Thoracic aorta (tissue), 2 donors: ENCODE results near the gene PLEKHH2. TPM values are rescaled to one million over a fixed set of nuclear protein-coding genes. Genes with fewer than 3 reads are reported as not detected.
A peak's percentile ranks its signal among the peaks of the same experiment; 100 is the strongest.

ENCODE experiments used
- ATAC-seq: fragments of 150-250 bp; one replicate; pipeline ENCODE4 v1.8.0; 2017; ENCODE audit warnings: low read depth; ENCODE audit not compliant: insufficient number of reproducible peaks, low FRiP score
- DNase-seq: peaks from one replicate; pipeline ENCODE4 v3.0.0-alpha.2; 2020; ENCODE audit warnings: low spot score
- H3K27ac ChIP-seq, 2 donors: fragments of 200-600 bp; sonication (generic); 1 replicate in 1 of 2; 2 replicates in 1 of 2; pipeline ENCODE4 v1.5.1; 2016; ENCODE audit warnings: mild to moderate bottlenecking in 2 of 2, moderate library complexity in 2 of 2
- H3K27me3 ChIP-seq: fragments of 200-600 bp; sonication (generic); replicated peaks from 2 replicates; pipeline ENCODE4 v1.6.0; 2016; ENCODE audit warnings: mild to moderate bottlenecking; ENCODE audit not compliant: insufficient read depth
- H3K36me3 ChIP-seq: fragments of 200-600 bp; sonication (generic); one replicate; pipeline ENCODE4 v1.5.1; 2016
- H3K4me1 ChIP-seq, 2 donors: fragments of 200-600 bp; sonication (generic); 1 replicate in 1 of 2; 2 replicates in 1 of 2; pipeline versions ENCODE4 v1.5.1 to v1.6.0; 2016; ENCODE audit warnings: low read depth in 2 of 2, mild to moderate bottlenecking in 1 of 2; ENCODE audit not compliant: control insufficient read depth in 1 of 2
- H3K4me3 ChIP-seq: fragments of 200-600 bp; sonication (generic); 2 replicates; pipeline ENCODE4 v1.5.1; 2016; ENCODE audit warnings: mild to moderate bottlenecking
- H3K9me3 ChIP-seq: fragments of 200-600 bp; sonication (generic); 2 replicates; pipeline ENCODE4 v1.5.1; 2016
- total RNA-seq, 2 donors: library from RNA; depleted of rRNA; stranded (reverse); fragments of >200 nt; gene quantifications; one replicate each; pipeline versions ENCODE4 v1.1.0 to v1.2.3, GENCODE V29; 2016
- TF ChIP-seq, protein P1 (sequence below): fragments of 200-600 bp; sonication (generic); IDR thresholded peaks from one replicate; pipeline ENCODE4 v1.5.1; 2019; ENCODE audit warnings: antibody characterized with exemption

PLEKHH2 gene
- total RNA-seq, 2 donors from 2014 or later: 23.3 to 29.5 TPM

DNA sequence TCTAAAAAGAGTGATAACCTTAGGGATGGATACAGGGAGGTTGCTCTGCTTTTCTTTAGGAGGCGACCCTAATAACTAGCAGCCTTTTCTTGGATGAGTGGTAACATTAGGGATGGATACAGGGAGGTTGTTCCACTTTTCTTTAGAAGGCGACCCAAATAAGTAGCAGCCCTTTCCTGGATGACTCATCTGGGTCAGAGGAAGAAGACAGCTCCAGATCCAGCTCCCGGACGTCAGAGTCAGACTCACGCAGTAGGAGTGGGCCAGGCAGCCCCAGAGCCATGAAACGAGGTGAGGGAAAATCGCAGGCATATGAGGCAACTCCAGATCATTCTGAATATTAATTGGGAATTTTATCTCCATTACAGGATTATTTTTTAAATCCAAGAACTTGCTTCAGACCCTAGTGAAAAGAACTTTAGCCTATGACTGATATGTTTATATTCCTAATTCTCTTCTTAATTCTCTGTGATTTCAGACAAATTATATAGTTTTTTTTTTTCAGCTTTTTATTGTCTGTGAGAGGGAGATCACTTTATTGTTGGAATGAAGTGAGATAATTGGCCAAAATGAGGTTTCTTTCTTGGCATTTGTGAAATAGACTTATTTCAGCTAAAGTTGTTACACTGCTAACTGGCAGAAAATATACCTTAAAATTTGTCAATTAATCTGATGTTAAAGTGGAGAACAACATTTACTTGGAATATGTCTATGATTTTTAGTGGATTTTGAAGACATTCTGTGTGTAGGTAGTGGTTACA, 70.4 kb downstream of the PLEKHH2 start:
- TF ChIP-seq, protein P1, sequence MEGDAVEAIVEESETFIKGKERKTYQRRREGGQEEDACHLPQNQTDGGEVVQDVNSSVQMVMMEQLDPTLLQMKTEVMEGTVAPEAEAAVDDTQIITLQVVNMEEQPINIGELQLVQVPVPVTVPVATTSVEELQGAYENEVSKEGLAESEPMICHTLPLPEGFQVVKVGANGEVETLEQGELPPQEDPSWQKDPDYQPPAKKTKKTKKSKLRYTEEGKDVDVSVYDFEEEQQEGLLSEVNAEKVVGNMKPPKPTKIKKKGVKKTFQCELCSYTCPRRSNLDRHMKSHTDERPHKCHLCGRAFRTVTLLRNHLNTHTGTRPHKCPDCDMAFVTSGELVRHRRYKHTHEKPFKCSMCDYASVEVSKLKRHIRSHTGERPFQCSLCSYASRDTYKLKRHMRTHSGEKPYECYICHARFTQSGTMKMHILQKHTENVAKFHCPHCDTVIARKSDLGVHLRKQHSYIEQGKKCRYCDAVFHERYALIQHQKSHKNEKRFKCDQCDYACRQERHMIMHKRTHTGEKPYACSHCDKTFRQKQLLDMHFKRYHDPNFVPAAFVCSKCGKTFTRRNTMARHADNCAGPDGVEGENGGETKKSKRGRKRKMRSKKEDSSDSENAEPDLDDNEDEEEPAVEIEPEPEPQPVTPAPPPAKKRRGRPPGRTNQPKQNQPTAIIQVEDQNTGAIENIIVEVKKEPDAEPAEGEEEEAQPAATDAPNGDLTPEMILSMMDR: no peak
- ATAC-seq: no peak
- peak; percentile 5 for DNase-seq
- no peaks in the 10 kb centered on the region for H3K4me1 ChIP-seq
- peaks cover 3% of the 10 kb centered on the region for H3K36me3 ChIP-seq
- H3K4me3 ChIP-seq: no peak overlapping the region
- H3K27ac ChIP-seq: no peak overlapping the region
- H3K27me3 ChIP-seq: no peaks in the 10 kb centered on the region
- no peaks in the 10 kb centered on the region for H3K9me3 ChIP-seq

DNA sequence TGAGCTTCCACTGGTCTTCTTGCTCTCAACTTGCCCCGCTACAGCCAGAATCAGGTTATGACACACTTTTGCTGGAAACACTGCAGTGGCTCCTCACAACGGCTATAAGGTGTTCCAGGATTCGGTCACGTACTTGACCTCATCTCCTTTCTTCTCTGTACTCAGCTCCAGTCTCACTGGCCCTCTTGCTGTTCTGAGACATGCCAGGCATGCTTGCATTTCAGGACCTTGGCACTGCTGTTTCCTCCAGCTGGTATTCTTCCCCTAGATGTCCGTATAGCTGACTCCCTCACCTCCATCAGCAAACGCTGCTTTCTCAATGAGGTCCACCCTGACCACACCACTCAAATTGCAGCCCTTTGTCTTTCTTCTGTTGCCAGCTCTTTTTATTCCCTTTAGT, 71.1 kb downstream of the PLEKHH2 start:
- no peaks in the 10 kb centered on the region for H3K9me3 ChIP-seq
- TF ChIP-seq, protein P1: no peak
- ATAC-seq (no peak), DNase-seq (no peak)
- H3K4me3 ChIP-seq: no peak overlapping the region
- no peaks in the 10 kb centered on the region for H3K4me1 ChIP-seq
- peaks cover 3% of the 10 kb centered on the region for H3K36me3 ChIP-seq
- H3K27me3 ChIP-seq: no peaks in the 10 kb centered on the region
- no peak overlapping the region for H3K27ac ChIP-seq

DNA sequence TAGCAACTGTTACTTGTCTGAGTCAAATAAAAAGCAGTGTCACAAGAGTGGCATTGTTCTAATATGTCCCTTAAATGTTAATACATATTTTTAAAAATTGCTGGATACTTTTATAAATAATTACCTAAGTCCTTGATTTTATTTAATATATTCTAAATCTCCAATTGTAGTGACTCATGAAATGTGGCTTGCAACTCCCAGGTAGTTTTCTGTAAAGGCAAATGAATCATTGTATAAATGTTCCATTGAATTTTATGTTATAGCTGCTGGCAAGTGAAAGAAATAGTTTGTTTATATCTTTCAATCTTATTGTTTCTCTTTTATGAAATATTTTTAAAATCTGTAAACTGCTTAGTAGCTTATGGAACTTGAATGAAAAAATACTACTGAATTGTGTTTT, 71.8 kb downstream of the PLEKHH2 start:
- TF ChIP-seq, protein P1: no peak
- no peak overlapping the region for H3K4me3 ChIP-seq
- peaks cover 3% of the 10 kb centered on the region for H3K36me3 ChIP-seq
- ATAC-seq: no peak
- H3K9me3 ChIP-seq: no peaks in the 10 kb centered on the region
- no peak overlapping the region for H3K27ac ChIP-seq
- H3K4me1 ChIP-seq: no peaks in the 10 kb centered on the region
- no peak for DNase-seq
- H3K27me3 ChIP-seq: no peaks in the 10 kb centered on the region

DNA sequence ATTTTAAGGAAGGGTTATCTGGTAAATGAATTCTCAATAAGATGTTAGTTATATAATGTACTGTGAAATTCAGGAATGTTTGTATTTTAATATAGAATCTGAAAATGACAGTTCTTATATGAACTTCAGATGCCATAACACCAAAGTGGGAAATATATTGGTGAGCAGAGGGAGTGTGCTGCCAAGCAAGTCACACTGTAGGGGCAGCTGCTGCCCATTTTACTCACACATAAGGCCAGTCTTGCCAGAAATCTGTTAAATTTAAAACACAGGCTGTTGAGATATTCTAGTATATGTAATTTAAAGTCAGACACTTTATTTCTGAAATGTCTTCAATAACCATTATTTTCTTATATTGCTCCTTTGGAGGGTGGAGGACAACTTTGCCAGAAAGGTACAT, 73.8 kb downstream of the PLEKHH2 start:
- ATAC-seq (no peak), DNase-seq (no peak)
- Histone ChIP-seq H3K4me3 (no peak overlapping the region), H3K9me3 (no peaks in the 10 kb centered on the region), H3K27me3 (no peaks in the 10 kb centered on the region), H3K4me1 (no peaks in the 10 kb centered on the region), H3K27ac (no peak overlapping the region), H3K36me3 (peaks cover 3% of the 10 kb centered on the region)
- TF ChIP-seq, protein P1: no peak

GRCh38 chr2:43714164-43714563, 77.1 kb downstream of the PLEKHH2 start:
- TF ChIP-seq, protein P1: no peak
- H3K27me3 ChIP-seq: no peaks in the 10 kb centered on the region
- peaks cover 3% of the 10 kb centered on the region for H3K36me3 ChIP-seq
- no peak overlapping the region for H3K4me3 ChIP-seq
- ATAC-seq (no peak), DNase-seq (no peak)
- no peaks in the 10 kb centered on the region for H3K9me3 ChIP-seq
- H3K4me1 ChIP-seq: no peaks in the 10 kb centered on the region
- H3K27ac ChIP-seq: no peak overlapping the region
